Activated CD8-positive, alpha-beta memory T cell treated with anti-CD3 and anti-CD28 coated beads, Interleukin-2, amount 50 U/mL, for 1 hour (primary cell): ENCODE data around the gene EFS.
A peak's percentile ranks its signal among the peaks of the same experiment; 100 is the strongest.
"Not testable (repeated sequence)": the region's sequence is repeated elsewhere in the genome, so short reads cannot be mapped to it uniquely, and the experiment has no call there.

ENCODE experiments used
- DNase-seq: peaks from one replicate; pipeline ENCODE4 v3.0.0-alpha.2; 2020; ENCODE audit errors: extremely low read depth

The EFS gene

GRCh38 chr14:23399136-23399535, 34.2 kb upstream of the EFS start:
- no peak for DNase-seq

DNA sequence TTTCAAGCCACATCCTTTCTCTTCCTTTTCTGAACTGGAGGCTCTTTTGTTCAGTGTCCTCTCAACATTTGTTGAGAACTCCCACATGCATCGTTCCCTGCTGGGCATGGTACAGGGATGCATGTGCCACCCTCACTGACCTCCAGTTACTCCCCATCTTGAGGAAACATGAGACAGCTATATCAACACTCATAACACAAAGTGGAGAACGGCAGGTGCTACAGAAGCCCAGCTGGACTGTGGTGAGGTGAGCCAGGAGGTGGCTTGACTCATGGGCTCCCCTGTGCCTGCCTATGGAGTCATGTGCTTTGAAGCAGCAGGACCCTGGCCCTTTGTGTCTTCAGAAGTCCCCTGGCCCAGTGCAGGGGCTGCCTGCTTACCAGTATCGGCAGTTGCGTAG, 33.4 kb upstream of the EFS start:
- no peak for DNase-seq

- DNase-seq: no peak
Measured at GRCh38 chr14:23396781-23397407, 31.9 kb upstream of the EFS start.

GRCh38 chr14:23396126-23396525, 31.2 kb upstream of the EFS start:
- no peak for DNase-seq

DNA sequence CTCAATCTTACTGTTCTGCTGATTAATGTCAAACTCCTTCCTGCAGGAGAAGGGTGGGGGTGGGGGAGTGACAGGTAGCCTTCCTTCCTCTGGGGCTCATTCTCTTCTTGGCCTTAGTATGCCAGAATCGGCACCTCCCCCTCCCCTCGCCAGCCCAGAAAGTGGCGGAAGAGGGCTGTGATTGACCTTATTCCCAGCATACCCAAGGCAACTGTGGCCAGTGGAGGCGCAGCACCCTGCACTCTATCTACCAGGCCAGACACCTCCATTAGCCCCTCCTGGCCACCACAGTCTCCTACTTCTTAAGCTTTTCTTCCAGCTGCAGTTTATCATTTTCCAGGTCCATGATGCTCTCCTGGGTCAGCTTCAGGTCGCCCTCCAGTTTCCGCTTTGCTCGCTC, 27.6 kb upstream of the EFS start:
- no peak for DNase-seq

DNA sequence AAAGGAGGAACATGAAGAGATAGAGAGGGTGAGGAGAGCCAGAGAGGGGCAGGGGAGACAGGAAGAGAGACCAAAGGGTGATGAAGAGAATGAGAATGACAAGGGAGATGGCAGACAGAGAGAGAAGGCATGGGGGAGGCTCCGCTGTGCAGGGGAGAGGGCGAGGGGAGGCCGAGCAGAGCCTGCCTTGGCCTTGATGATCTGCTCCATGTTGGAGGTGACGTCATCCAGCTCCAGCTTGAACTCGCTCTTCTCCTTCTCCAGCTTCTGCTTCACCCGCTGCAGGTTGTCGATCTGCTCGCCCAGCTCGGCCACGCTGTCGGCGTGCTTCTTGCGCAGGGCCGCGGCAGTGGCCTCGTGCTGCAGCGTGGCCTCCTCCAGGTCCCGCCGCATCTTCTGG, 24.9 kb upstream of the EFS start:
- DNase-seq: not testable (repeated sequence)

GRCh38 chr14:23389396-23389795, 24.4 kb upstream of the EFS start:
- DNase-seq: no peak

DNA sequence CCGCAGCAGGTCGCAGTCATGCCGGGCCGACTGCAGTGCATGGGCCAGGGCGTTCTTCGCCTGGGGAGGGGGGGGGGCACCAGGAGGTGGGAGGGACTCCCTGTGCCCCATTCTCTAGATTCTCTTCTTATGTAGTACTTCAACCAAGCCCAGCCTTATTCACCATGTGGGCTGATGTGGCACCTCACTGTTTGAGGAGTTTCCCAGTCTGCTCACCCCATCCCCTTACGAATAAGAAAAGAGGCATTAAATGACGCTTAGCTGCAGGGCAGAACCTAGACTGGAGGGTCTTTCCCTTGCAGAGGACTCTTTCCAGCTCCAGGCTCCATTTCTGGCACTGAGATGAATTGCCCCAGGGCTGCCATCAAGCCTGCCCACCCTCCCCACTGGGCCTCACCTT, 24.0 kb upstream of the EFS start:
- no peak for DNase-seq

- DNase-seq: no peak
Measured at GRCh38 chr14:23387916-23388882, 23.2 kb upstream of the EFS start.

- no peak for DNase-seq
Measured at GRCh38 chr14:23386999-23387398, 22.0 kb upstream of the EFS start.

GRCh38 chr14:23386266-23386657, 21.3 kb upstream of the EFS start:
- not testable (repeated sequence) for DNase-seq

- DNase-seq: no peak
Measured at GRCh38 chr14:23385642-23386265, 20.8 kb upstream of the EFS start.

DNA sequence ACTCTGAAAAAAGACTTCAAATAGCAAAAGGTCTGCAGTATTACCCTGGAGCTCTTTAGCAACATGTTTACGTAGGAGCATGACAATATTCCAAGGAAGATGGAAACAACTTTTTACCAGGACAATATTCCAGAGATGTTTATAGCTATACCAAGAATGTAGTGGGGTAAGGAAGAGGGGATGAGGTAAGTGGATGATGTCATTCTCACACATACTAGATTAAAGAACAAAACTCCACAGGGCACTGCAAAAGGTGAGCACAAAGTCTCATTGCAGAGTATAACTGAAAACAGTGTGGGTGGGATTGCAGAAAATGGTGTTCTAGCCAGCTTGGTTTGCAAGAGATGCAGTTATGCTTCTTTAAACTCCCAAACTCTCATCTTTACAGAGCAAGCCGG, 20.3 kb upstream of the EFS start:
- no peak for DNase-seq

DNA sequence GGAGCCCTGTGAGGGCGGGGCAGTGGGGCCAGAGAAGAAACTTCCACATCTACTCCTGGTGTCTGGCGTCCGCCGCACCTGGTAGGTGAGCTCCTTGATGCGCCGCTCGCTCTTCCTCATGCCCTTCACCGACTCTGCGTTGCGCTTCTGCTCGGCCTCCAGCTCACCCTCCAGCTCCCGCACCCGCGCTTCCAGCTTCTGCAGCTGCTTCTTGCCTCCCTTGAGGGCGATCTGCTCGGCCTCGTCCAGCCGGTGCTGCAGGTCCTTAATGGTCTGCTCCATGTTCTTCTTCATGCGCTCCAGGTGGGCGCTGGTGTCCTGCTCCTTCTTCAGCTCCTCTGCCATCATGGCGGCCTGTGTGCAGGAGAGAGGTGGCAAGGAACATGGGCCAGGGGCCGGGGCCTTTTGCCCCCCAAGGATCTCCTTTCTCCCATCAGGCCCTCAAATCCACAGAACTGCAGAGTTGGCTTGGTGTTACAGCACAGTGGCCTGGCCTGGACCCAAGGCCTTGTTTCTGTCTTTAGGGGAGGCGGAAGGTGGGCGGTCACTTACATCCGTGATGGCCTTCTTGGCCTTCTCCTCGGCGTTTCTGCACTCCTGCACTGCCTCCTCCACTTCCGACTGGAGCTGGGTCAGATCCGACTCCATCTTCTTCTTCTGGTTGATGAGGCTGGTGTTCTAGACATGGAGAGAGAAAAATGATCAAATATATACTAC, 19.6 kb upstream of the EFS start:
- DNase-seq: no peak

GRCh38 chr14:23382731-23383440, 17.9 kb upstream of the EFS start:
- DNase-seq: no peak

- DNase-seq: no peak
Measured at GRCh38 chr14:23382276-23382675, 17.3 kb upstream of the EFS start.

DNA sequence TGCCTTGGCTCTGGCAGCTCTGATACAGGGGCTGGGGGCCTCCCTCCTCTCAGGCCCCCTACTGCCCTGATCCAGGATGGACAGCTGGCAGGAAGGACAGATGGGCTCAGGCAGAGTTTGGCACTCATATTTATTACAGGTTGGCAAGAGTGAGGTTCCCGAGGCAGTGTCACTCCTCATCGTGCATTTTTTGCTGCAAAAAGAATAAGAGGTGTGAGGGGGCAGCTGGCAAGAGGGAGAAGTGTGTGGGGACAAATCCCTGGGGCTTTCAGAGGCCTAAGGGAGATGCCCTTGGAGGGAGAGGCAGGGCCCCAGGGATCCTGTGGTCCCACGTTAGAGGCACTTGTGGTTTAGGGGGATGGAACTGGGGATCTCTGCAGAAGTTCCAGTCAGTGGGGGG, 16.9 kb upstream of the EFS start:
- DNase-seq: no peak

- no peak for DNase-seq
Measured at GRCh38 chr14:23380976-23381375, 16.0 kb upstream of the EFS start.

- DNase-seq: no peak
Measured at GRCh38 chr14:23380197-23380914, 15.4 kb upstream of the EFS start.

DNA sequence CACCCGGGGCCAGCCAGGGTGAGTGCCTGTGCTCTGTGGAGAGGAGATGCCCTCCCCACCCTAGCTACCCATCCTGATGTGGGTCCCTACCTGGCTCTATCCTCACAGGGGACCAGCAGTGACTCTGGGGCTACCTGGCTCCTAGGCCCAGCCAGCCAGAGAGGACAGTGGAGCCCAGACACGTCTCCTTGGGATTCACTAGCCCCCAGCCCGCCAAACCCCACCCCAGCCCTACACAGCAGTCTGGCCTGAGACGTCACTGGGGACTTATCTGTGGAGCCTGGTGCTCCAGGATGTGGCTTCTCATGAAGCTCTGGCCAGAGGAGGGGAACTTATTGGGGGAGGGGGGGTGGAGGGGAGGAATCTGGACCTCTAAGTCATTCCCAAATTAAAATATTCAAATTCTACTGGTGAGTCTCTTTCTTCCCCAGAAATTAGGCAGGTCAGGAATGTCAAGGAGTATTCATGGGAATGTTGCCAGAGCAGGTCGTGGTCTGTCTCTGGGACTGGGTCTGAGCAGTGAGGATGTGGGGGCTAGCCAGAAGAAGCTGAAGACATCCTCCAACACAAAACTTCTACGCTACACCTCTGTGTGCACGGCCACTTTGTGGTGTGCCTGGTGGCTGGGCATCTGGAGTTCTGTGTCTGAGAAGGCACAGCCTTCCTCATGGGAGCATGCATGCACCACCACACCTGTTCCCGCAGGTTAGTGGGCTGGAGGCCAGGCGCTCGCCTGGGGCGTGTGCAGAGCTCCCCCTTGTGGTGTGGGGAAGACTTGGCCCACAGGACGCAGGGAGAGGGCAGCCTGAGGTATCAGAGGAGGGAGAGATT, 14.6 kb upstream of the EFS start:
- peak; percentile 40 for DNase-seq
